ENCODE measurements around the gene PDE11A.

Gene PDE11A

GRCh38 chr2:177598326-177599138 lies 474.0 kb downstream of the PDE11A start:
- no peak for DNase-seq (ENCODE audit: low read depth in 2 of 2)

GRCh38 chr2:177597759-177598158 lies 474.8 kb downstream of the PDE11A start:
- DNase-seq (ENCODE audit: low read depth in 2 of 2), result no peak

GRCh38 chr2:177596866-177597265 lies 475.7 kb downstream of the PDE11A start:
- DNase-seq (ENCODE audit: low read depth in 2 of 2), result no peak

- no peak for DNase-seq (ENCODE audit: low read depth in 2 of 2)
Measured at GRCh38 chr2:177595126-177595845, 477.3 kb downstream of the PDE11A start.

- no peak for DNase-seq (ENCODE audit: low read depth in 2 of 2)
Measured at GRCh38 chr2:177593402-177593801, 479.2 kb downstream of the PDE11A start.

GRCh38 chr2:177592945-177593344 lies 479.6 kb downstream of the PDE11A start:
- DNase-seq (ENCODE audit: low read depth in 2 of 2), result no peak

GRCh38 chr2:177592397-177592796 lies 480.2 kb downstream of the PDE11A start:
- no peak for DNase-seq (ENCODE audit: low read depth in 2 of 2)

GRCh38 chr2:177589186-177589585 lies 483.4 kb downstream of the PDE11A start:
- no peak for DNase-seq (ENCODE audit: low read depth in 2 of 2)

- no peak for DNase-seq (ENCODE audit: low read depth in 2 of 2)
Measured at GRCh38 chr2:177588671-177589070, 483.9 kb downstream of the PDE11A start.

GRCh38 chr2:177587371-177587770 lies 485.2 kb downstream of the PDE11A start:
- DNase-seq (ENCODE audit: low read depth in 2 of 2), result no peak

GRCh38 chr2:177586154-177586553 lies 486.4 kb downstream of the PDE11A start:
- DNase-seq (ENCODE audit: low read depth in 2 of 2), result no peak

GRCh38 chr2:177585234-177585863 lies 487.2 kb downstream of the PDE11A start:
- no peak for DNase-seq (ENCODE audit: low read depth in 2 of 2)

- no peak for DNase-seq (ENCODE audit: low read depth in 2 of 2)
Measured at GRCh38 chr2:177584030-177584692, 488.4 kb downstream of the PDE11A start.

- DNase-seq (ENCODE audit: low read depth in 2 of 2), result no peak
Measured at GRCh38 chr2:177582000-177582399, 490.6 kb downstream of the PDE11A start.

- no peak for DNase-seq (ENCODE audit: low read depth in 2 of 2)
Measured at GRCh38 chr2:177579486-177580036, 493.0 kb downstream of the PDE11A start.

- no peak for DNase-seq (ENCODE audit: low read depth in 2 of 2)
Measured at GRCh38 chr2:177578454-177578853, 494.1 kb downstream of the PDE11A start.

- no peak for DNase-seq (ENCODE audit: low read depth in 2 of 2)
Measured at GRCh38 chr2:177577075-177577474, 495.5 kb downstream of the PDE11A start.

GRCh38 chr2:177575358-177575757 lies 497.2 kb downstream of the PDE11A start:
- no peak for DNase-seq (ENCODE audit: low read depth in 2 of 2)

GRCh38 chr2:177574356-177574755 lies 498.2 kb downstream of the PDE11A start:
- DNase-seq (ENCODE audit: low read depth in 2 of 2), result no peak
